DND-41 (cell line): Measurements from ENCODE around the gene FKBP1C.

Source experiments
- CTCF ChIP-seq: IDR thresholded peaks from 2 replicates; pipeline ENCODE4 v1.5.1; 2012; ENCODE audit warnings: borderline replicate concordance, low read length, moderate library complexity, mild to moderate bottlenecking; ENCODE audit not compliant: poor library complexity, severe bottlenecking; ENCODE audit errors: extremely low read depth
- EZH2 ChIP-seq: IDR thresholded peaks from 3 replicates; pipeline ENCODE4 v1.6.1; 2012; ENCODE audit warnings: borderline replicate concordance, low read depth, mild to moderate bottlenecking, moderate library complexity, low read length, inconsistent platforms; ENCODE audit not compliant: severe bottlenecking

DNA sequence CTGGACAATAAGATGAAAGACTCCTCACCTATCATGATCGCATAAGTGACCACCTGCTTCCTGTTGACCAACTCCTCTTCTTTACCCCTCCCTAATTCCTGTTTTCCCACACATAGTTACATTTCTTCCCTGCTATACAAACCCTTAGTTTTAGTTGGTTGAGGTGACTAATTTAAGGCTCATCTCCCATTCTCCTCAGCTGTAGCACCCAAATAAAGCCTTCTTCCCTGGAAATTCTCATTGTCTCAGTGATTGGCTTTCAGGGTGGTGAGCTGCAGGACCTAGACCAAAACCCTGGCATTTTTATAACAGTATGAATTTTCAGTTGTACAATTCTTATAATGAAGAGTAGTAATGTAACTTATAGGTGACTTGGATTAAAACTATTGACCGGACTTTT, 2.1 kb downstream of the FKBP1C start:
- TF ChIP-seq CTCF (no peak), EZH2 (no peak)
